Transverse colon (tissue), 4 donors: ENCODE measurements around the gene PDILT.

Experiments used
- CTCF ChIP-seq, 5 experiments: fragments of 200-600 bp in 3 of 5; fragments of 450-650 bp in 2 of 5; sonication (generic) in 3 of 5; IDR thresholded peaks; 1 replicate in 2 of 5; 2 replicates in 3 of 5; pipeline ENCODE4 v1.5.1; 2016 to 2017; ENCODE audit warnings: antibody characterized with exemption in 5 of 5, inconsistent platforms in 3 of 5, mild to moderate bottlenecking in 2 of 5, moderate library complexity in 1 of 5
- POLR2A ChIP-seq: fragments of 450-650 bp; IDR thresholded peaks from one replicate; pipeline ENCODE4 v1.6.1; 2016; ENCODE audit warnings: antibody characterized with exemption, mild to moderate bottlenecking, moderate library complexity
- POLR2AphosphoS5 ChIP-seq, 3 donors: sonication (generic); formaldehyde crosslinking; IDR thresholded peaks; one replicate each; pipeline ENCODE4 v1.6.1; 2016; ENCODE audit warnings: antibody characterized with exemption in 3 of 3

- TF ChIP-seq POLR2AphosphoS5 (IDR thresholded peaks at IDR 0.05) (no peak), CTCF (IDR thresholded peaks at IDR 0.05) (no peak), POLR2A (no peak)
Observed at GRCh38 chr16:20382202-20382948, 22.2 kb downstream of the PDILT start.
